Sigmoid colon (tissue), 4 donors: ENCODE measurements around the gene MCF2L.

Experiments
- CTCF ChIP-seq, 4 experiments: fragments of 450-650 bp in 3 of 4; fragments of 200-600 bp in 1 of 4; IDR thresholded peaks; one replicate each; pipeline ENCODE4 v1.5.1; 2016 to 2019; ENCODE audit warnings: antibody characterized with exemption in 4 of 4, mild to moderate bottlenecking in 3 of 4, moderate library complexity in 2 of 4
- POLR2A ChIP-seq, 2 donors: fragments of 450-650 bp; IDR thresholded peaks; one replicate each; pipeline ENCODE4 v1.6.1; 2016; ENCODE audit warnings: antibody characterized with exemption in 2 of 2, mild to moderate bottlenecking in 2 of 2, moderate library complexity in 2 of 2
- POLR2AphosphoS5 ChIP-seq, 4 donors: sonication (generic); formaldehyde crosslinking; IDR thresholded peaks; one replicate each; pipeline ENCODE4 v1.6.1; 2017; ENCODE audit warnings: antibody characterized with exemption in 4 of 4

- TF ChIP-seq CTCF (IDR thresholded peaks at IDR 0.05) (no peak), POLR2AphosphoS5 (IDR thresholded peaks at IDR 0.05) (no peak), POLR2A (IDR thresholded peaks at IDR 0.05) (no peak)
These were observed 12.4 kb downstream of the MCF2L start for GRCh38 chr13:112981451-112981850.
